ENCODE measurements around the gene HIRA.

GRCh38 chr22:19401483-19401882, 30.1 kb downstream of the HIRA start:
- TF ChIP-seq, protein P1, sequence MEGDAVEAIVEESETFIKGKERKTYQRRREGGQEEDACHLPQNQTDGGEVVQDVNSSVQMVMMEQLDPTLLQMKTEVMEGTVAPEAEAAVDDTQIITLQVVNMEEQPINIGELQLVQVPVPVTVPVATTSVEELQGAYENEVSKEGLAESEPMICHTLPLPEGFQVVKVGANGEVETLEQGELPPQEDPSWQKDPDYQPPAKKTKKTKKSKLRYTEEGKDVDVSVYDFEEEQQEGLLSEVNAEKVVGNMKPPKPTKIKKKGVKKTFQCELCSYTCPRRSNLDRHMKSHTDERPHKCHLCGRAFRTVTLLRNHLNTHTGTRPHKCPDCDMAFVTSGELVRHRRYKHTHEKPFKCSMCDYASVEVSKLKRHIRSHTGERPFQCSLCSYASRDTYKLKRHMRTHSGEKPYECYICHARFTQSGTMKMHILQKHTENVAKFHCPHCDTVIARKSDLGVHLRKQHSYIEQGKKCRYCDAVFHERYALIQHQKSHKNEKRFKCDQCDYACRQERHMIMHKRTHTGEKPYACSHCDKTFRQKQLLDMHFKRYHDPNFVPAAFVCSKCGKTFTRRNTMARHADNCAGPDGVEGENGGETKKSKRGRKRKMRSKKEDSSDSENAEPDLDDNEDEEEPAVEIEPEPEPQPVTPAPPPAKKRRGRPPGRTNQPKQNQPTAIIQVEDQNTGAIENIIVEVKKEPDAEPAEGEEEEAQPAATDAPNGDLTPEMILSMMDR (conservative IDR thresholded peaks at IDR 0.05; ENCODE audit: low read depth in 2 of 2) = no peak
- TF ChIP-seq EZH2phosphoT487 (IDR thresholded peaks at IDR 0.05; ENCODE audit: unreplicated experiment) (no peak), REST (IDR thresholded peaks at IDR 0.05; ENCODE audit: unreplicated experiment) (no peak), POLR2AphosphoS5 (IDR thresholded peaks at IDR 0.05; ENCODE audit: low read depth) (no peak), EZH2 (IDR thresholded peaks at IDR 0.05; ENCODE audit: low read depth, unreplicated experiment) (no peak), CREB1 (CRISPR knock-in tag; IDR thresholded peaks at IDR 0.05; ENCODE audit: low read depth) (no peak), JUNB (IDR thresholded peaks at IDR 0.05; ENCODE audit: unreplicated experiment) (no peak), ZNF331 (CRISPR knock-in tag; IDR thresholded peaks at IDR 0.05; ENCODE audit: low read depth) (no peak), ZNF114 (CRISPR knock-in tag; IDR thresholded peaks at IDR 0.05) (no peak), STAT1 (IDR thresholded peaks at IDR 0.05; ENCODE audit: unreplicated experiment) (no peak), NANOG (IDR thresholded peaks at IDR 0.05; ENCODE audit: borderline replicate concordance) (no peak)
- TF ChIP-seq, protein P2, sequence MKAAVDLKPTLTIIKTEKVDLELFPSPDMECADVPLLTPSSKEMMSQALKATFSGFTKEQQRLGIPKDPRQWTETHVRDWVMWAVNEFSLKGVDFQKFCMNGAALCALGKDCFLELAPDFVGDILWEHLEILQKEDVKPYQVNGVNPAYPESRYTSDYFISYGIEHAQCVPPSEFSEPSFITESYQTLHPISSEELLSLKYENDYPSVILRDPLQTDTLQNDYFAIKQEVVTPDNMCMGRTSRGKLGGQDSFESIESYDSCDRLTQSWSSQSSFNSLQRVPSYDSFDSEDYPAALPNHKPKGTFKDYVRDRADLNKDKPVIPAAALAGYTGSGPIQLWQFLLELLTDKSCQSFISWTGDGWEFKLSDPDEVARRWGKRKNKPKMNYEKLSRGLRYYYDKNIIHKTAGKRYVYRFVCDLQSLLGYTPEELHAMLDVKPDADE (IDR thresholded peaks at IDR 0.05) = no peak
- TF ChIP-seq, protein P3, sequence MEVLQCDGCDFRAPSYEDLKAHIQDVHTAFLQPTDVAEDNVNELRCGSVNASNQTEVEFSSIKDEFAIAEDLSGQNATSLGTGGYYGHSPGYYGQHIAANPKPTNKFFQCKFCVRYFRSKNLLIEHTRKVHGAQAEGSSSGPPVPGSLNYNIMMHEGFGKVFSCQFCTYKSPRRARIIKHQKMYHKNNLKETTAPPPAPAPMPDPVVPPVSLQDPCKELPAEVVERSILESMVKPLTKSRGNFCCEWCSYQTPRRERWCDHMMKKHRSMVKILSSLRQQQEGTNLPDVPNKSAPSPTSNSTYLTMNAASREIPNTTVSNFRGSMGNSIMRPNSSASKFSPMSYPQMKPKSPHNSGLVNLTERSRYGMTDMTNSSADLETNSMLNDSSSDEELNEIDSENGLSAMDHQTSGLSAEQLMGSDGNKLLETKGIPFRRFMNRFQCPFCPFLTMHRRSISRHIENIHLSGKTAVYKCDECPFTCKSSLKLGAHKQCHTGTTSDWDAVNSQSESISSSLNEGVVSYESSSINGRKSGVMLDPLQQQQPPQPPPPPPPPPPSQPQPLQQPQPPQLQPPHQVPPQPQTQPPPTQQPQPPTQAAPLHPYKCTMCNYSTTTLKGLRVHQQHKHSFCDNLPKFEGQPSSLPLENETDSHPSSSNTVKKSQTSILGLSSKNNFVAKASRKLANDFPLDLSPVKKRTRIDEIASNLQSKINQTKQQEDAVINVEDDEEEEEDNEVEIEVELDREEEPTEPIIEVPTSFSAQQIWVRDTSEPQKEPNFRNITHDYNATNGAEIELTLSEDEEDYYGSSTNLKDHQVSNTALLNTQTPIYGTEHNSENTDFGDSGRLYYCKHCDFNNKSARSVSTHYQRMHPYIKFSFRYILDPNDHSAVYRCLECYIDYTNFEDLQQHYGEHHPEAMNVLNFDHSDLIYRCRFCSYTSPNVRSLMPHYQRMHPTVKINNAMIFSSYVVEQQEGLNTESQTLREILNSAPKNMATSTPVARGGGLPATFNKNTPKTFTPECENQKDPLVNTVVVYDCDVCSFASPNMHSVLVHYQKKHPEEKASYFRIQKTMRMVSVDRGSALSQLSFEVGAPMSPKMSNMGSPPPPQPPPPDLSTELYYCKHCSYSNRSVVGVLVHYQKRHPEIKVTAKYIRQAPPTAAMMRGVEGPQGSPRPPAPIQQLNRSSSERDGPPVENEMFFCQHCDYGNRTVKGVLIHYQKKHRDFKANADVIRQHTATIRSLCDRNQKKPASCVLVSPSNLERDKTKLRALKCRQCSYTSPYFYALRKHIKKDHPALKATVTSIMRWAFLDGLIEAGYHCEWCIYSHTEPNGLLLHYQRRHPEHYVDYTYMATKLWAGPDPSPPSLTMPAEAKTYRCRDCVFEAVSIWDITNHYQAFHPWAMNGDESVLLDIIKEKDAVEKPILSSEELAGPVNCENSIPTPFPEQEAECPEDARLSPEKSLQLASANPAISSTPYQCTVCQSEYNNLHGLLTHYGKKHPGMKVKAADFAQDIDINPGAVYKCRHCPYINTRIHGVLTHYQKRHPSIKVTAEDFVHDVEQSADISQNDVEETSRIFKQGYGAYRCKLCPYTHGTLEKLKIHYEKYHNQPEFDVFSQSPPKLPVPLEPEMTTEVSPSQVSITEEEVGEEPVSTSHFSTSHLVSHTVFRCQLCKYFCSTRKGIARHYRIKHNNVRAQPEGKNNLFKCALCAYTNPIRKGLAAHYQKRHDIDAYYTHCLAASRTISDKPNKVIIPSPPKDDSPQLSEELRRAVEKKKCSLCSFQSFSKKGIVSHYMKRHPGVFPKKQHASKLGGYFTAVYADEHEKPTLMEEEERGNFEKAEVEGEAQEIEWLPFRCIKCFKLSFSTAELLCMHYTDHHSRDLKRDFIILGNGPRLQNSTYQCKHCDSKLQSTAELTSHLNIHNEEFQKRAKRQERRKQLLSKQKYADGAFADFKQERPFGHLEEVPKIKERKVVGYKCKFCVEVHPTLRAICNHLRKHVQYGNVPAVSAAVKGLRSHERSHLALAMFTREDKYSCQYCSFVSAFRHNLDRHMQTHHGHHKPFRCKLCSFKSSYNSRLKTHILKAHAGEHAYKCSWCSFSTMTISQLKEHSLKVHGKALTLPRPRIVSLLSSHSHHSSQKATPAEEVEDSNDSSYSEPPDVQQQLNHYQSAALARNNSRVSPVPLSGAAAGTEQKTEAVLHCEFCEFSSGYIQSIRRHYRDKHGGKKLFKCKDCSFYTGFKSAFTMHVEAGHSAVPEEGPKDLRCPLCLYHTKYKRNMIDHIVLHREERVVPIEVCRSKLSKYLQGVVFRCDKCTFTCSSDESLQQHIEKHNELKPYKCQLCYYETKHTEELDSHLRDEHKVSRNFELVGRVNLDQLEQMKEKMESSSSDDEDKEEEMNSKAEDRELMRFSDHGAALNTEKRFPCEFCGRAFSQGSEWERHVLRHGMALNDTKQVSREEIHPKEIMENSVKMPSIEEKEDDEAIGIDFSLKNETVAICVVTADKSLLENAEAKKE (CRISPR knock-in tag; IDR thresholded peaks at IDR 0.05) = no peak
